ENCODE data around the gene ACRBP. TPM values are rescaled to one million over a fixed set of nuclear protein-coding genes. Genes with fewer than 3 reads are reported as not detected.
"Not testable (repeated sequence)": the region's sequence is repeated elsewhere in the genome, so short reads cannot be mapped to it uniquely, and the experiment has no call there.

ACRBP gene
- polyA plus RNA-seq, 3 donors from 2014 or later = 4.2 to 10.2 TPM; not detected in 1

DNA sequence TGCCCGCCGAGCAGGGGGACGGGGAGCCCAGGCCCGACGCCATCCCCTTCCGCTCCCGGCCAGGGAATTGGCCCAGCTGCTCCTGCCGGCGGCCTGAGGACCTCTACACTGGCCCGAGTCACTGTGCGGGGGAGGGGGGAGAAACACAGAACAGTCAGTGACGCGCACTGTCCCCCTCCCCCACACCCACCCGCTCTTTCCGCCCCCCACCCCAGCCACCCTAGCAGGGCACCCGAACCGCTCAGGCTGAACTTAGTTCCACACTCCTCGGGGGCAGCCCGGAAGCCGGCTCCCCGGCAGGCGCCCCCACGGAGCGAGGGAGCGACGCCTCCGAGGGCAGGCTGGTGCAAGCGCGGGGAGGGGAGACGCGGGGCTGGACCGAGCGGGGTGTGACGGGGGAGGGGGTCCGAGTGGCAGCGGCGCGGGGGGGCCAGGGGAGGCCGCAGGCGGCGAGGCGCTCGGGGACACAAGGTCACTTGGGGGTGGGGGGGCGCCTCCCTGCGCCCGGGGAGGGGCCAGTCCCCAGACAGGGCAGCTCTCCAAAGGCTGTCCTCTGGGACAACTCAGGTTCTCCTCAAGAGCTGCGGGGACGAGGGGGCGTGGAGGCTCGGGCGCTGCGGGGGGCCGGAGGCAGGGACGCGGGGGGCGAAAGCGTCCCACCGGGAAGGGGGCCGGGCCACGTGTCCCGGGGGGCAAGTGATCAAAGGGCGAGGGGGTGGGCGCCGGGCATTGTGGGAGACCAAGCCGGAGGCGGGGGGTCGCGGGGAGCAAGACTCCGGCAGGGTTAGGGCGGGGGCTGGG is 40.7 kb downstream of the ACRBP start:
- no peaks in the 10 kb centered on the region for H3K9me3 Mint-ChIP-seq
- peak overlapping the region; percentile 84 to 98 (median 94) for H3K27ac Mint-ChIP-seq
- H3K27me3 Mint-ChIP-seq (ENCODE audit: low read depth in 3 of 3) = peaks cover 0 to 14% (median 6%) of the 10 kb centered on the region in 3 donors
- peak overlapping the region in 2 of 5 donors; percentile 92 to 98 for H3K4me3 Mint-ChIP-seq
- DNase-seq = peak; percentile 69 to 77 (median 73)
- peaks cover 41 to 48% of the 10 kb centered on the region in 2 donors for H3K4me1 Mint-ChIP-seq
- peaks cover 9 to 13% (median 9%) of the 10 kb centered on the region in 3 donors for H3K36me3 Mint-ChIP-seq

DNA sequence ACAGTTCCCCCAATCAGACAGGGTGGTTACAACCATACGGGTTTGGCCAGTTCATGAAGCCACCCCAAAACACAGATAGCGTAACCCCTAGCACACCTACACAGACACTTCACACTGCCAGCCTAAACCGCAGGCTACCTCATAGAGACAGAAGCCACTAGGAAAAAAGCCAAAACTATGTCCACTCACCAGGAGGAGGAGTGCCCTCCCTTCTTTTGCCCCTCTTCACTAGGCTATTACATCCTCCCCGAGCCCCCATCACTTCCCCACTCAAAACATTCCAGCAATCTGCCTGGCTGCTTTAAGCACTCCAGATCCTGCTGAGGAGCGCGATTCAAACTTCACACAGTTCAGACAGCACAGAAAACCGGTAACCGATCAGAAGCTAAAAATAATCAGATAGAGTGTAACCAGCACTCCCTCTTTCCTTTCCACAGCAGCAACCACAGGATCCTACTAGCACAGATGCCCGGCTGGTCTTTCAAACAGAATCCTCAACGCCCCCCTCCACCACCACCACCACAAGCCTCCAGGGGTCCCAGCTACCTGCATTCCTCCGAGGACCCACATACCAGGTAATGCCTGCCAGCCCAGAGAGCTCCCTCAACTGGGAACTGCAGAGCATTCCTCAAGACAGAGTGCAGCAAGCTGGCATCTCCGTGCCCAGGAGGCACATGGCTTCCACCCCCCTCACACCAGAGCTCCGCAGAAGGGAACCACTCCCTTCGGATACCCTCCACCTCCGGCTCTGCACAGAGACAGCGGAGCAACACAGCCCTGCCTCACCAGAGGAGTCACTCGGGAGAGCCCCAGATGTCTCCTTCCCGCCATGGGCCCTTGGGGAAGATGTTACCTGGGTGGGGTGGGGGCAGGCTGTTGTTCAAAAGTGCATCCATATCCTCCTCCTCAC is 41.6 kb downstream of the ACRBP start:
- peaks cover 15 to 21% (median 17%) of the 10 kb centered on the region in 3 donors for H3K36me3 Mint-ChIP-seq
- peak overlapping the region in 2 of 5 donors; percentile 92 to 98 for H3K4me3 Mint-ChIP-seq
- peak; percentile 56 to 67 (median 60) for DNase-seq

DNA sequence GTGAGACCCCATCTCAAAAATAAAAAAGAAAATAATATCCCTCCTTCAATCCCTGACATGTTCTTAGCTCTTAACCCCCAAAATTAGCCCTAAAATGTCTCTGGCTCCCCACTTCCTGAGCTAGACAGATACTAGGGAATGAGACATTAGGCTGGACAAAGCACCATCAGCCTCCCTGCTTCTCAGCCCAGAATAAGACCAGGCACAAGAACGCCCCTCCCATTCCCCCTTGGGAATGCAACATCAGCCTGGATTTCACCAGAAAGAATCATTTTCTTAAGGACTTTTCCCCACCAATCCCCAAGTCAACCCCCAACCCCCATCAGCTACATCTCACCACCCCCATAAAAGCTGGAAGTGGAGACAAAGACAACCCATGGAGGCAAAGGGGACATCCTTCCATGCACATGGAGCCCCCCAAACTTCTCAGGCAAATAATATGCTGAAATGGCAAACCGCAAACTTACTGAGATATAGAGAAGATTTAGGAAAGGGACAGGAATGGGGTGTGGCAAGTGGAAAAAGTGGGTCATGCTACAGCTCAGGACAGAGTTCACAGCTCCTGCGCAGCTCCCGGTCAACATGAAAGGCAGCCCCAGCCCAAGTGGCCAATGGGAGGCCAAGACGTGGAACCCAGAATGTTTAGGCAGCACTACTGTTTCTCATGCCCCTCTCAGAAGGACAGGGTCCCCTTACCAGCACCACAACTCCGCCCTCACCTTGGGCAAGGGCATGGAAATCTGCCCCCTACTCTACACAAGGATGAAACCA is 42.8 kb downstream of the ACRBP start:
- Mint-ChIP-seq H3K36me3 (peaks cover 22 to 26% (median 24%) of the 10 kb centered on the region in 3 donors), H3K9me3 (no peaks in the 10 kb centered on the region), H3K4me3 (peak overlapping the region in 2 of 5 donors; percentile 92 to 98), H3K4me1 (peaks cover 40 to 50% of the 10 kb centered on the region in 2 donors), H3K27ac (peak overlapping the region; percentile 84 to 98 (median 94)), H3K27me3 (ENCODE audit: low read depth in 3 of 3) (peaks cover 0 to 14% (median 6%) of the 10 kb centered on the region in 3 donors)
- no peak for DNase-seq

More for the DNA sequence above, 41.6 kb downstream of the ACRBP start:
- Mint-ChIP-seq H3K4me1 (peaks cover 40 to 50% of the 10 kb centered on the region in 2 donors), H3K27ac (peak overlapping the region; percentile 84 to 98 (median 94)), H3K9me3 (no peaks in the 10 kb centered on the region), H3K27me3 (ENCODE audit: low read depth in 3 of 3) (peaks cover 0 to 15% (median 6%) of the 10 kb centered on the region in 3 donors)

DNA sequence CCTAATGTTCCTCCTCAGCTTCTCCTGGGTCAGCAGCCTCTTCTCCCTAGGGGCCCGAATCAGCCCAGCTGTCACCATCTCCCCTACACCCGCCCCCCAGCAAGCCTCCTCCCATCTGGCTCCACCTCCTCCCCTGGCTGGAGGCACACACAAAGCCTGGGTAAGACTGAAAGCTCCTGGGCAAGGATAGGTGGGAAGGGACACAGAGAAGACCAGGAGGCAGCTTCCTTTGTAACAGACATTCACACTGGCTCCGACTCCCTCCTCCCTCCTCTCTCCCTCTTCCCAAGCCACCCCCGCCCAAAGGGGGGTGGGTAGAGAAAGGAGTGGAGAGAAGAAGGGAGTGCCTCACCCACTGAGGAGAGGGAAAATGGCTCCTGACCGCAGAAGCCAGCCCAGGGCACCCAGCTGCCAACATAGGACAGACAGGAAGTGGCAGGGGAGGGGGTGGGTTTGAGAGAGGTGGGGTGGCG is 44.1 kb downstream of the ACRBP start:
- peak overlapping the region; percentile 54 to 88 (median 80) for H3K27ac Mint-ChIP-seq
- peaks cover 40 to 50% of the 10 kb centered on the region in 2 donors for H3K4me1 Mint-ChIP-seq
- H3K36me3 Mint-ChIP-seq = peaks cover 24 to 28% (median 27%) of the 10 kb centered on the region in 3 donors
- peak overlapping the region; percentile 48 to 82 (median 63) for H3K4me3 Mint-ChIP-seq
- H3K27me3 Mint-ChIP-seq (ENCODE audit: low read depth in 3 of 3) = peaks cover 2 to 13% (median 6%) of the 10 kb centered on the region in 3 donors
- H3K9me3 Mint-ChIP-seq = no peaks in the 10 kb centered on the region
- DNase-seq = peak; percentile 17 to 35 (median 26)

DNA sequence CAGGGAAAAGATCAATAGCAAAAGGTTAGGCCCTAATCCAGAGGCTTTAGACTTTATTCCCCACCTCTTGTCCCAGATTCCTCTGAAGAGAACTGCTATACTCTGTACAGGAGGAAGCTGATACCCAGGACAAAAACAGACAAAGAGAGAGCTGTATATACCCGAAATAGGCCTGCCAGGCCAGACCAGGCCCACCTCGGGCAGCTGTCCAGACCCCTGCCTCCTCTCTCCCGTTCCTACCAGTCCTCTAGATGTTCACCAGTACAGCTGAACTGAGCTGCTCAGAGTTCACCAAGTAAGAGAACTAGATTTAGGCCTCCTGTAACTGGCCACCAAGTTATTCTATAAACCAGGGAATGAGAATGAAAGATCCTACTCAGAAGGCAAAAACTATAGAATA is 44.7 kb downstream of the ACRBP start:
- H3K36me3 Mint-ChIP-seq = peaks cover 30 to 33% (median 32%) of the 10 kb centered on the region in 3 donors
- H3K9me3 Mint-ChIP-seq = no peaks in the 10 kb centered on the region
- no peak for DNase-seq
- peaks cover 2 to 13% (median 6%) of the 10 kb centered on the region in 3 donors for H3K27me3 Mint-ChIP-seq (ENCODE audit: low read depth in 3 of 3)
- peaks cover 40 to 50% of the 10 kb centered on the region in 2 donors for H3K4me1 Mint-ChIP-seq
- H3K27ac Mint-ChIP-seq = peak overlapping the region in 5 of 6 donors; percentile 54 to 88 (median 81)
- H3K4me3 Mint-ChIP-seq = peak overlapping the region in 4 of 5 donors; percentile 48 to 82 (median 70)

DNA sequence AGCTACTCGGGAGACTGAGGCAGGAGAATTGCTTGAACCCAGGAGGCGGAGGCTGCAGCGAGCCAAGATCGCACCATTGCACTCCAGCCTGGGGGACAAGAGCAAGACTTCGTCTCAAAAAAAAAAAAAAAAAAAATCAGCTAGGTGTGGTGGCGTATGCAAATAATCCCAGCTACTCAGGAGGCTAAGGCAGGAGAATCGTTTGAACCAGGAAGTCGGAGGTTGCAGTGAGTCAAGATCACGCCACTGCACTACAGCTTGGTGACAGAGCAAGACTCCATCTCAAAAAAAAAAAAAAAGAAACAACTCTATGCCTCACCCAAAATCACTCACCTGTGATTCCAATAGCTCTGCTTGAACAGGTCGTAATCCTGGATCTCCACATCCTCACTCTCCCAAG is 51.6 kb downstream of the ACRBP start:
- not testable (repeated sequence) for DNase-seq; H3K4me3 Mint-ChIP-seq; H3K27me3 Mint-ChIP-seq (ENCODE audit: low read depth in 3 of 3); H3K4me1 Mint-ChIP-seq; H3K9me3 Mint-ChIP-seq
- peaks cover 47 to 70% (median 52%) of the 10 kb centered on the region in 3 donors for H3K36me3 Mint-ChIP-seq
- H3K27ac Mint-ChIP-seq = peak overlapping the region in 3 of 6 donors; percentile 3 to 16 (median 11)

DNA sequence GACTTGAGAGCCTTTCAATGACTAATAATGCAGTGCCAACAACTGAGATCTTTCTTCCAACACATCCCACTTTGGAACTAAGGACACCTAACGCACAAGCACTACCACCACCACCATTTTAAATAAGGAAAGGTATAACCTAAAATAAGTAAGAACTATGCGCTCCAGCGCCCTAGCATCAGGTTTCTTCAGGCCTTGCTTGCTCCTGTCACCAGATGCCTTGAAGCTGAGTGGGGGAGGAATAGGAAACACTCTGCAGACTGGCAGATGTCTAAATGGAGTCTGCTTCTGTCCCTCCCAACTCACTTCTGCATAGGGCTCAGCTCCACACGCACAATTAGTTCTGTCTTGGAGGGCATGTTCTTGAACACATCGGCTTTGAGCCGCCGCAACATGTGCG is 55.1 kb downstream of the ACRBP start:
- H3K27ac Mint-ChIP-seq = peak overlapping the region in 1 of 6 donors; percentile 58
- H3K4me1 Mint-ChIP-seq = peaks cover 3 to 6% of the 10 kb centered on the region in 2 donors
- no peaks in the 10 kb centered on the region for H3K9me3 Mint-ChIP-seq
- peaks cover 35 to 64% (median 46%) of the 10 kb centered on the region in 3 donors for H3K36me3 Mint-ChIP-seq
- DNase-seq = no peak
- H3K27me3 Mint-ChIP-seq (ENCODE audit: low read depth in 3 of 3) = peaks cover 0 to 3% (median 2%) of the 10 kb centered on the region in 3 donors
- no peak overlapping the region for H3K4me3 Mint-ChIP-seq

Other genes starting within 250 kb of the ACRBP start
- 10 to 100 TPM; 17.0 to 28.5 (median 25.4) TPM for gene CD27, start 202.5 kb downstream of the ACRBP start, polyA plus RNA-seq
- gene TAPBPL, start 195.4 kb downstream of the ACRBP start, polyA plus RNA-seq = 100 to 1,000 TPM; 205 to 276 (median 259) TPM
- 1 to 10 TPM; 7.8 to 9.7 (median 8.4) TPM for gene VAMP1, start 176.8 kb downstream of the ACRBP start, polyA plus RNA-seq
- gene MRPL51, start 154.2 kb downstream of the ACRBP start, polyA plus RNA-seq = 100 to 1,000 TPM; 240 to 280 (median 248) TPM
- gene NCAPD2, start 153.3 kb downstream of the ACRBP start, polyA plus RNA-seq = 10 to 100 TPM; 23.3 to 50.5 (median 24.0) TPM
- gene GAPDH, start 112.9 kb downstream of the ACRBP start, polyA plus RNA-seq = 1,000 to 10,000 TPM; 1,615 to 2,185 (median 1,854) TPM
- gene IFFO1, start 91.4 kb downstream of the ACRBP start, polyA plus RNA-seq = 10 to 100 TPM in 1 of 3 donors, 1 to 10 TPM in 2; 1.9 to 13.0 (median 3.1) TPM
- 10 to 100 TPM; 11.3 to 30.8 (median 18.0) TPM for gene NOP2, start 79.1 kb downstream of the ACRBP start, polyA plus RNA-seq
- 10 to 100 TPM; 13.6 to 59.5 (median 20.7) TPM for gene CHD4, start 40.1 kb downstream of the ACRBP start, polyA plus RNA-seq
- gene LPAR5, start 11.5 kb downstream of the ACRBP start, polyA plus RNA-seq = 10 to 100 TPM in 2 of 3 donors, 1 to 10 TPM in 1; 9.6 to 36.1 (median 11.6) TPM
- 100 to 1,000 TPM in 1 of 3 donors, 10 to 100 TPM in 2; 60.7 to 156 (median 93.9) TPM for gene ING4, start 15.7 kb upstream of the ACRBP start, polyA plus RNA-seq
- 10 to 100 TPM; 14.6 to 41.5 (median 31.6) TPM for gene ZNF384, start 41.9 kb upstream of the ACRBP start, polyA plus RNA-seq
- not detected for gene PIANP, start 53.4 kb upstream of the ACRBP start, polyA plus RNA-seq
- 10 to 100 TPM; 34.1 to 62.1 (median 45.6) TPM for gene COPS7A, start 76.6 kb upstream of the ACRBP start, polyA plus RNA-seq
- 100 to 1,000 TPM; 102 to 165 (median 155) TPM for gene MLF2, start 105.7 kb upstream of the ACRBP start, polyA plus RNA-seq
- 1 to 10 TPM in 2 of 3 donors, under 1 TPM in 1; 0.40 to 8.0 (median 4.9) TPM for gene PTMS, start 118.9 kb upstream of the ACRBP start, polyA plus RNA-seq
- 1 to 10 TPM; 1.3 to 8.3 (median 1.6) TPM for gene LAG3, start 125.1 kb upstream of the ACRBP start, polyA plus RNA-seq
- gene CD4, start 142.1 kb upstream of the ACRBP start, polyA plus RNA-seq = 10 to 100 TPM in 1 of 3 donors, 1 to 10 TPM in 2; 2.0 to 11.7 (median 6.6) TPM
- not detected for gene GPR162, start 174.4 kb upstream of the ACRBP start, polyA plus RNA-seq
- not detected for gene P3H3, start 181.0 kb upstream of the ACRBP start, polyA plus RNA-seq
- not detected for gene GNB3, start 193.5 kb upstream of the ACRBP start, polyA plus RNA-seq
- 1 to 10 TPM in 1 of 3 donors, under 1 TPM in 1, not detected in 1; 0.99 to 1.5 TPM for gene CDCA3, start 203.9 kb upstream of the ACRBP start, polyA plus RNA-seq
- gene USP5, start 204.7 kb upstream of the ACRBP start, polyA plus RNA-seq = 10 to 100 TPM; 41.3 to 54.0 (median 52.0) TPM
- gene TPI1, start 220.1 kb upstream of the ACRBP start, polyA plus RNA-seq = 1,000 to 10,000 TPM in 1 of 3 donors, 100 to 1,000 TPM in 2; 801 to 1,209 (median 811) TPM
- 10 to 100 TPM; 11.2 to 17.0 (median 11.4) TPM for gene SPSB2, start 225.9 kb upstream of the ACRBP start, polyA plus RNA-seq